ENCODE data around the gene AAMP. TPM values are rescaled to one million over a fixed set of nuclear protein-coding genes. Genes with fewer than 3 reads are reported as not detected.
A peak's percentile ranks its signal among the peaks of the same experiment; 100 is the strongest.

Gene AAMP
- total and polyA plus RNA-seq, 3 experiments from 2014 or later = 86.1 to 95.2 (median 94.8) TPM

GRCh38 chr2:218224186-218224585, 45.8 kb downstream of the AAMP start:
- no peak overlapping the region for H3K27ac ChIP-seq (ENCODE audit: low read depth, low read length)
- CTCF ChIA-PET = interaction anchor here (1.1 to 1.8 kb wide), 2 partner anchors 9 to 15 kb away, joined by 3 to 4 read pairs; no protein-coding TSS in a partner anchor

GRCh38 chr2:218223046-218223445, 46.9 kb downstream of the AAMP start:
- Mint-ChIP-seq H3K36me3 (peaks cover 8 to 92% (median 33%) of the 10 kb centered on the region in 3 donors), H3K9me3 (no peaks in the 10 kb centered on the region), H3K4me1 (peaks cover 81 to 90% (median 89%) of the 10 kb centered on the region in 3 donors), H3K4me3 (peak overlapping the region; percentile 70 to 97 (median 91)), H3K27me3 (no peaks in the 10 kb centered on the region), H3K27ac (peak overlapping the region; percentile 67 to 100 (median 94))
- ChIA-PET POLR2A (no interaction called here), CTCF (interaction anchor here (0.6 kb wide), 1 partner anchor 70 kb away, joined by 3 read pairs; no protein-coding TSS in a partner anchor)
- H3K36me3 ChIP-seq (ENCODE audit: insufficient read depth, low read length) = peaks cover 28% of the 10 kb centered on the region
- H3K4me3 ChIP-seq (ENCODE audit: low read length) = peak overlapping the region; percentile 7
- peak overlapping the region; percentile 0 for H3K27ac ChIP-seq (ENCODE audit: low read depth, low read length)
- peak in 1 of 5 donors; percentile 8 for DNase-seq
- peaks cover 71% of the 10 kb centered on the region for H3K4me1 ChIP-seq (ENCODE audit: insufficient read depth, low read length)
- H3K27me3 ChIP-seq (ENCODE audit: insufficient read depth, low read length, poor library complexity, severe bottlenecking) = no peaks in the 10 kb centered on the region
- no peaks in the 10 kb centered on the region for H3K9me3 ChIP-seq (ENCODE audit: low read length)

More at GRCh38 chr2:218224186-218224585, 45.8 kb downstream of the AAMP start:
- Mint-ChIP-seq H3K9me3 (no peaks in the 10 kb centered on the region), H3K27ac (peak overlapping the region; percentile 67 to 100 (median 94)), H3K27me3 (no peaks in the 10 kb centered on the region), H3K4me3 (peak overlapping the region; percentile 36 to 96 (median 91)), H3K36me3 (peaks cover 8 to 93% (median 34%) of the 10 kb centered on the region in 3 donors), H3K4me1 (peaks cover 87 to 96% (median 96%) of the 10 kb centered on the region in 3 donors)
- Histone ChIP-seq H3K9me3 (ENCODE audit: low read length) (no peaks in the 10 kb centered on the region), H3K4me1 (ENCODE audit: insufficient read depth, low read length) (peaks cover 82% of the 10 kb centered on the region), H3K36me3 (ENCODE audit: insufficient read depth, low read length) (peaks cover 35% of the 10 kb centered on the region), H3K27me3 (ENCODE audit: insufficient read depth, low read length, poor library complexity, severe bottlenecking) (no peaks in the 10 kb centered on the region), H3K4me3 (ENCODE audit: low read length) (no peak overlapping the region)
- POLR2A ChIA-PET = no interaction called here
- no peak for DNase-seq

- H3K9me3 ChIP-seq (ENCODE audit: low read length) = no peaks in the 10 kb centered on the region
- Mint-ChIP-seq H3K9me3 (peaks cover 0 to 3% (median 0%) of the 10 kb centered on the region in 5 donors), H3K36me3 (peaks cover 8 to 84% (median 25%) of the 10 kb centered on the region in 3 donors), H3K4me3 (peak overlapping the region; percentile 64 to 97 (median 93)), H3K27me3 (no peaks in the 10 kb centered on the region), H3K27ac (peak overlapping the region; percentile 21 to 100 (median 98)), H3K4me1 (peaks cover 75 to 83% (median 81%) of the 10 kb centered on the region in 3 donors)
- H3K4me3 ChIP-seq (ENCODE audit: low read length) = peak overlapping the region; percentile 87
- CTCF ChIA-PET = interaction anchor here (1.2 to 2.7 kb wide), 6 partner anchors 8 to 49 kb away, joined by 3 to 13 read pairs (median 4); partner anchors contain the start of genes AAMP and PNKD
- peak in 1 of 5 donors; percentile 9 for DNase-seq
- peaks cover 74% of the 10 kb centered on the region for H3K4me1 ChIP-seq (ENCODE audit: insufficient read depth, low read length)
- POLR2A ChIA-PET = interaction anchor here (0.6 to 2.8 kb wide), 4 partner anchors 9 to 52 kb away, joined by 4 to 10 read pairs (median 6); no protein-coding TSS in a partner anchor
- H3K27me3 ChIP-seq (ENCODE audit: insufficient read depth, low read length, poor library complexity, severe bottlenecking) = no peaks in the 10 kb centered on the region
- H3K27ac ChIP-seq (ENCODE audit: low read depth, low read length) = peak overlapping the region; percentile 1
- peaks cover 19% of the 10 kb centered on the region for H3K36me3 ChIP-seq (ENCODE audit: insufficient read depth, low read length)
Measured at GRCh38 chr2:218221000-218221399, 48.9 kb downstream of the AAMP start.

GRCh38 chr2:218219934-218220333, 50.0 kb downstream of the AAMP start:
- Histone ChIP-seq H3K9me3 (ENCODE audit: low read length) (no peaks in the 10 kb centered on the region), H3K4me1 (ENCODE audit: insufficient read depth, low read length) (peaks cover 65% of the 10 kb centered on the region), H3K36me3 (ENCODE audit: insufficient read depth, low read length) (peaks cover 17% of the 10 kb centered on the region), H3K27ac (ENCODE audit: low read depth, low read length) (no peak overlapping the region), H3K27me3 (ENCODE audit: insufficient read depth, low read length, poor library complexity, severe bottlenecking) (no peaks in the 10 kb centered on the region), H3K4me3 (ENCODE audit: low read length) (peak overlapping the region; percentile 87)
- H3K4me1 Mint-ChIP-seq = peaks cover 67 to 74% (median 70%) of the 10 kb centered on the region in 3 donors
- peaks cover 0 to 3% (median 0%) of the 10 kb centered on the region in 5 donors for H3K9me3 Mint-ChIP-seq
- POLR2A ChIA-PET = interaction anchor here (0.8 to 2.8 kb wide), 4 partner anchors 10 to 37 kb away, joined by 3 to 10 read pairs (median 6); no protein-coding TSS in a partner anchor
- CTCF ChIA-PET = interaction anchor here (1.0 to 2.7 kb wide), 4 partner anchors 9 to 53 kb away, joined by 3 to 13 read pairs (median 5); no protein-coding TSS in a partner anchor
- H3K36me3 Mint-ChIP-seq = peaks cover 8 to 73% (median 22%) of the 10 kb centered on the region in 3 donors
- H3K4me3 Mint-ChIP-seq = peak overlapping the region; percentile 85 to 97 (median 93)
- H3K27ac Mint-ChIP-seq = peak overlapping the region; percentile 57 to 100 (median 98)
- no peaks in the 10 kb centered on the region for H3K27me3 Mint-ChIP-seq
- no peak for DNase-seq

GRCh38 chr2:218218268-218219185, 51.4 kb downstream of the AAMP start:
- Histone ChIP-seq H3K4me1 (ENCODE audit: insufficient read depth, low read length) (peaks cover 51% of the 10 kb centered on the region), H3K36me3 (ENCODE audit: insufficient read depth, low read length) (peaks cover 12% of the 10 kb centered on the region), H3K27me3 (ENCODE audit: insufficient read depth, low read length, poor library complexity, severe bottlenecking) (no peaks in the 10 kb centered on the region), H3K9me3 (ENCODE audit: low read length) (no peaks in the 10 kb centered on the region), H3K27ac (ENCODE audit: low read depth, low read length) (peak overlapping the region; percentile 92), H3K4me3 (ENCODE audit: low read length) (peak overlapping the region; percentile 87)
- DNase-seq = peak in 3 of 5 donors; percentile 4 to 39 (median 39)
- Mint-ChIP-seq H3K9me3 (peaks cover 0 to 3% (median 0%) of the 10 kb centered on the region in 5 donors), H3K4me3 (peak overlapping the region; percentile 85 to 97 (median 93)), H3K4me1 (peaks cover 53 to 60% (median 56%) of the 10 kb centered on the region in 3 donors), H3K27ac (peak overlapping the region; percentile 91 to 100 (median 98)), H3K36me3 (peaks cover 0 to 59% (median 18%) of the 10 kb centered on the region in 3 donors), H3K27me3 (no peaks in the 10 kb centered on the region)
- ChIA-PET POLR2A (interaction anchor here (0.6 to 1.9 kb wide), 5 partner anchors 8 to 52 kb away, joined by 3 to 7 read pairs (median 5); partner anchors contain the start of genes AAMP and PNKD), CTCF (interaction anchor here (1.0 to 2.7 kb wide), 4 partner anchors 11 to 55 kb away, joined by 3 to 13 read pairs (median 6); no protein-coding TSS in a partner anchor)

GRCh38 chr2:218217360-218218267, 52.3 kb downstream of the AAMP start:
- peaks cover 42% of the 10 kb centered on the region for H3K4me1 ChIP-seq (ENCODE audit: insufficient read depth, low read length)
- Mint-ChIP-seq H3K4me3 (peak overlapping the region; percentile 85 to 97 (median 93)), H3K36me3 (peaks cover 0 to 51% (median 17%) of the 10 kb centered on the region in 3 donors), H3K27me3 (no peaks in the 10 kb centered on the region), H3K4me1 (peaks cover 43 to 51% (median 47%) of the 10 kb centered on the region in 3 donors), H3K9me3 (peaks cover 0 to 3% (median 0%) of the 10 kb centered on the region in 5 donors), H3K27ac (peak overlapping the region; percentile 91 to 100 (median 98))
- H3K36me3 ChIP-seq (ENCODE audit: insufficient read depth, low read length) = peaks cover 12% of the 10 kb centered on the region
- peak; percentile 55 to 77 (median 67) for DNase-seq
- POLR2A ChIA-PET = interaction anchor here (0.6 to 1.9 kb wide), 7 partner anchors 9 to 332 kb away, joined by 3 to 7 read pairs (median 3); partner anchors contain the start of genes AAMP, CATIP and PNKD
- H3K9me3 ChIP-seq (ENCODE audit: low read length) = no peaks in the 10 kb centered on the region
- no peaks in the 10 kb centered on the region for H3K27me3 ChIP-seq (ENCODE audit: insufficient read depth, low read length, poor library complexity, severe bottlenecking)
- peak overlapping the region; percentile 87 for H3K4me3 ChIP-seq (ENCODE audit: low read length)
- peak overlapping the region; percentile 92 for H3K27ac ChIP-seq (ENCODE audit: low read depth, low read length)
- CTCF ChIA-PET = interaction anchor here (1.0 to 2.2 kb wide), 8 partner anchors 9 to 55 kb away, joined by 3 to 13 read pairs (median 4); partner anchors contain the start of genes AAMP and PNKD
